ENCODE measurements around the gene PRKG1.

Gene PRKG1

GRCh38 chr10:51928162-51928561 is 853.9 kb downstream of the PRKG1 start:
- DNase-seq (ENCODE audit: low read depth in 2 of 2), result no peak

- DNase-seq (ENCODE audit: low read depth in 2 of 2), result no peak
Measured at GRCh38 chr10:51932530-51932929, 858.2 kb downstream of the PRKG1 start.

GRCh38 chr10:51934373-51934772 is 860.1 kb downstream of the PRKG1 start:
- DNase-seq (ENCODE audit: low read depth in 2 of 2), result no peak

GRCh38 chr10:51935341-51935740 is 861.1 kb downstream of the PRKG1 start:
- no peak for DNase-seq (ENCODE audit: low read depth in 2 of 2)

- DNase-seq (ENCODE audit: low read depth in 2 of 2), result no peak
Measured at GRCh38 chr10:51937308-51938140, 863.2 kb downstream of the PRKG1 start.

- no peak for DNase-seq (ENCODE audit: low read depth in 2 of 2)
Measured at GRCh38 chr10:51950371-51950995, 876.2 kb downstream of the PRKG1 start.

GRCh38 chr10:51950996-51951555 is 876.8 kb downstream of the PRKG1 start:
- no peak for DNase-seq (ENCODE audit: low read depth in 2 of 2)

- no peak for DNase-seq (ENCODE audit: low read depth in 2 of 2)
Measured at GRCh38 chr10:51951601-51952000, 877.3 kb downstream of the PRKG1 start.

GRCh38 chr10:51952056-51952455 is 877.8 kb downstream of the PRKG1 start:
- DNase-seq (ENCODE audit: low read depth in 2 of 2), result no peak

- DNase-seq (ENCODE audit: low read depth in 2 of 2), result no peak
Measured at GRCh38 chr10:51955696-51956095, 881.4 kb downstream of the PRKG1 start.

GRCh38 chr10:51956822-51957221 is 882.5 kb downstream of the PRKG1 start:
- DNase-seq (ENCODE audit: low read depth in 2 of 2), result no peak

GRCh38 chr10:51960494-51960895 is 886.2 kb downstream of the PRKG1 start:
- no peak for DNase-seq (ENCODE audit: low read depth in 2 of 2)

GRCh38 chr10:51961401-51961800 is 887.1 kb downstream of the PRKG1 start:
- no peak for DNase-seq (ENCODE audit: low read depth in 2 of 2)

GRCh38 chr10:51964630-51965029 is 890.3 kb downstream of the PRKG1 start:
- no peak for DNase-seq (ENCODE audit: low read depth in 2 of 2)

GRCh38 chr10:51965451-51965850 is 891.2 kb downstream of the PRKG1 start:
- no peak for DNase-seq (ENCODE audit: low read depth in 2 of 2)

GRCh38 chr10:51972733-51973346 is 898.6 kb downstream of the PRKG1 start:
- no peak for DNase-seq (ENCODE audit: low read depth in 2 of 2)

GRCh38 chr10:51980752-51981151 is 906.5 kb downstream of the PRKG1 start:
- DNase-seq (ENCODE audit: low read depth in 2 of 2), result no peak

- DNase-seq (ENCODE audit: low read depth in 2 of 2), result no peak
Measured at GRCh38 chr10:51981731-51982130, 907.4 kb downstream of the PRKG1 start.

GRCh38 chr10:51983481-51983880 is 909.2 kb downstream of the PRKG1 start:
- DNase-seq (ENCODE audit: low read depth in 2 of 2), result no peak

GRCh38 chr10:51985336-51985735 is 911.0 kb downstream of the PRKG1 start:
- DNase-seq (ENCODE audit: low read depth in 2 of 2), result no peak

GRCh38 chr10:51986516-51986915 is 912.2 kb downstream of the PRKG1 start:
- DNase-seq (ENCODE audit: low read depth in 2 of 2), result no peak

- no peak for DNase-seq (ENCODE audit: low read depth in 2 of 2)
Measured at GRCh38 chr10:51993475-51993874, 919.2 kb downstream of the PRKG1 start.

GRCh38 chr10:51999096-51999495 is 924.8 kb downstream of the PRKG1 start:
- no peak for DNase-seq (ENCODE audit: low read depth in 2 of 2)
